ENCODE results near the gene DTL. TPM values are rescaled to one million over a fixed set of nuclear protein-coding genes. Genes with fewer than 3 reads are reported as not detected.
A peak's percentile ranks its signal among the peaks of the same experiment; 100 is the strongest.

The DTL gene
- total and polyA plus RNA-seq, 5 donors = 0.09 to 0.85 (median 0.29) TPM

- WGBS = 53% methylated on average over 3 of the region's 3 CpGs
- no peak for DNase-seq
- H3K4me3 ChIP-seq (ENCODE audit: low read length) = no peak overlapping the region
- no peaks in the 10 kb centered on the region for H3K27me3 ChIP-seq (ENCODE audit: control insufficient read depth, insufficient read depth)
- no peaks in the 10 kb centered on the region for H3K9me3 ChIP-seq (ENCODE audit: control insufficient read depth, low read length)
- intact Hi-C loops (cut with DNase I) = no loop called here
- no peak for ATAC-seq
- H3K27ac ChIP-seq (ENCODE audit: low read length) = peak overlapping the region; percentile 23
- peaks cover 10% of the 10 kb centered on the region for H3K4me1 ChIP-seq (ENCODE audit: control insufficient read depth, insufficient read depth, low read length)
Observed at GRCh38 chr1:212089560-212090163, 54.1 kb downstream of the DTL start.

- Histone ChIP-seq H3K9me3 (ENCODE audit: control insufficient read depth, low read length) (no peaks in the 10 kb centered on the region), H3K27me3 (ENCODE audit: control insufficient read depth, insufficient read depth) (no peaks in the 10 kb centered on the region), H3K4me1 (ENCODE audit: control insufficient read depth, insufficient read depth, low read length) (peaks cover 10% of the 10 kb centered on the region), H3K27ac (ENCODE audit: low read length) (no peak overlapping the region), H3K4me3 (ENCODE audit: low read length) (no peak overlapping the region)
- intact Hi-C loops (cut with DNase I) = no loop called here
- no peak for DNase-seq
- 83% methylated on average over 6 of the region's 6 CpGs for WGBS
- no peak for ATAC-seq
Observed at GRCh38 chr1:212091438-212092121, 56.0 kb downstream of the DTL start.

- no peaks in the 10 kb centered on the region for H3K27me3 ChIP-seq (ENCODE audit: control insufficient read depth, insufficient read depth)
- no peak overlapping the region for H3K4me3 ChIP-seq (ENCODE audit: low read length)
- intact Hi-C loops (cut with DNase I) = no loop called here
- no peak for ATAC-seq
- 91% methylated on average over 2 of the region's 2 CpGs for WGBS
- DNase-seq = no peak
- H3K4me1 ChIP-seq (ENCODE audit: control insufficient read depth, insufficient read depth, low read length) = no peaks in the 10 kb centered on the region
- no peaks in the 10 kb centered on the region for H3K9me3 ChIP-seq (ENCODE audit: control insufficient read depth, low read length)
- H3K27ac ChIP-seq (ENCODE audit: low read length) = no peak overlapping the region
Observed at GRCh38 chr1:212097360-212097759, 61.8 kb downstream of the DTL start.

- WGBS = 95% methylated on average over 9 of the region's 9 CpGs
- peak overlapping the region; percentile 4 for H3K27ac ChIP-seq (ENCODE audit: low read length)
- H3K4me1 ChIP-seq (ENCODE audit: control insufficient read depth, insufficient read depth, low read length) = no peaks in the 10 kb centered on the region
- intact Hi-C loops (cut with DNase I) = no loop called here
- DNase-seq (no peak), ATAC-seq (no peak)
- H3K27me3 ChIP-seq (ENCODE audit: control insufficient read depth, insufficient read depth) = no peaks in the 10 kb centered on the region
- H3K9me3 ChIP-seq (ENCODE audit: control insufficient read depth, low read length) = no peaks in the 10 kb centered on the region
- H3K4me3 ChIP-seq (ENCODE audit: low read length) = no peak overlapping the region
Observed at GRCh38 chr1:212098310-212098709, 62.8 kb downstream of the DTL start.

GRCh38 chr1:212098771-212099170, 63.2 kb downstream of the DTL start:
- H3K4me3 ChIP-seq (ENCODE audit: low read length) = no peak overlapping the region
- intact Hi-C loops (cut with DNase I) = no loop called here
- H3K9me3 ChIP-seq (ENCODE audit: control insufficient read depth, low read length) = no peaks in the 10 kb centered on the region
- peak overlapping the region; percentile 4 for H3K27ac ChIP-seq (ENCODE audit: low read length)
- no peak for DNase-seq
- no peak for ATAC-seq
- no peaks in the 10 kb centered on the region for H3K27me3 ChIP-seq (ENCODE audit: control insufficient read depth, insufficient read depth)
- 74% methylated on average over 3 of the region's 3 CpGs for WGBS
- no peaks in the 10 kb centered on the region for H3K4me1 ChIP-seq (ENCODE audit: control insufficient read depth, insufficient read depth, low read length)

GRCh38 chr1:212101251-212101650, 65.7 kb downstream of the DTL start:
- no peak overlapping the region for H3K27ac ChIP-seq (ENCODE audit: low read length)
- H3K9me3 ChIP-seq (ENCODE audit: control insufficient read depth, low read length) = no peaks in the 10 kb centered on the region
- no peak overlapping the region for H3K4me3 ChIP-seq (ENCODE audit: low read length)
- intact Hi-C loops (cut with DNase I) = no loop called here
- no peak for ATAC-seq
- H3K27me3 ChIP-seq (ENCODE audit: control insufficient read depth, insufficient read depth) = no peaks in the 10 kb centered on the region
- DNase-seq = no peak
- H3K4me1 ChIP-seq (ENCODE audit: control insufficient read depth, insufficient read depth, low read length) = no peaks in the 10 kb centered on the region

GRCh38 chr1:212101735-212102134, 66.2 kb downstream of the DTL start:
- Histone ChIP-seq H3K27me3 (ENCODE audit: control insufficient read depth, insufficient read depth) (no peaks in the 10 kb centered on the region), H3K4me1 (ENCODE audit: control insufficient read depth, insufficient read depth, low read length) (peaks cover under 1% of the 10 kb centered on the region), H3K27ac (ENCODE audit: low read length) (no peak overlapping the region), H3K4me3 (ENCODE audit: low read length) (no peak overlapping the region), H3K9me3 (ENCODE audit: control insufficient read depth, low read length) (no peaks in the 10 kb centered on the region)
- intact Hi-C loops (cut with DNase I) = no loop called here
- ATAC-seq (no peak), DNase-seq (no peak)
- 98% methylated on average over 2 of the region's 2 CpGs for WGBS

- Histone ChIP-seq H3K27ac (ENCODE audit: low read length) (no peak overlapping the region), H3K4me1 (ENCODE audit: control insufficient read depth, insufficient read depth, low read length) (peaks cover 6% of the 10 kb centered on the region), H3K4me3 (ENCODE audit: low read length) (no peak overlapping the region), H3K27me3 (ENCODE audit: control insufficient read depth, insufficient read depth) (no peaks in the 10 kb centered on the region), H3K9me3 (ENCODE audit: control insufficient read depth, low read length) (no peaks in the 10 kb centered on the region)
- peak in 1 of 2 donors; percentile 29 for ATAC-seq
- DNase-seq = no peak
- intact Hi-C loops (cut with DNase I) = no loop called here
- 44% methylated on average over 3 of the region's 3 CpGs for WGBS
Observed at GRCh38 chr1:212104586-212105325, 69.2 kb downstream of the DTL start.

GRCh38 chr1:212106286-212106792, 70.8 kb downstream of the DTL start:
- ATAC-seq (no peak), DNase-seq (no peak)
- H3K9me3 ChIP-seq (ENCODE audit: control insufficient read depth, low read length) = no peaks in the 10 kb centered on the region
- intact Hi-C loops (cut with DNase I) = no loop called here
- no peak overlapping the region for H3K4me3 ChIP-seq (ENCODE audit: low read length)
- 85% methylated on average over 1 of the region's 1 CpG for WGBS
- peaks cover 6% of the 10 kb centered on the region for H3K4me1 ChIP-seq (ENCODE audit: control insufficient read depth, insufficient read depth, low read length)
- H3K27me3 ChIP-seq (ENCODE audit: control insufficient read depth, insufficient read depth) = no peaks in the 10 kb centered on the region
- H3K27ac ChIP-seq (ENCODE audit: low read length) = no peak overlapping the region

- H3K27me3 ChIP-seq (ENCODE audit: control insufficient read depth, insufficient read depth) = no peaks in the 10 kb centered on the region
- intact Hi-C loops (cut with DNase I) = no loop called here
- DNase-seq = no peak
- peaks cover 6% of the 10 kb centered on the region for H3K4me1 ChIP-seq (ENCODE audit: control insufficient read depth, insufficient read depth, low read length)
- no peak for ATAC-seq
- H3K4me3 ChIP-seq (ENCODE audit: low read length) = no peak overlapping the region
- 67% methylated on average over 3 of the region's 3 CpGs for WGBS
- H3K9me3 ChIP-seq (ENCODE audit: control insufficient read depth, low read length) = no peaks in the 10 kb centered on the region
- no peak overlapping the region for H3K27ac ChIP-seq (ENCODE audit: low read length)
Observed at GRCh38 chr1:212107481-212107880, 71.9 kb downstream of the DTL start.

GRCh38 chr1:212108187-212108586, 72.6 kb downstream of the DTL start:
- DNase-seq (no peak), ATAC-seq (no peak)
- Histone ChIP-seq H3K9me3 (ENCODE audit: control insufficient read depth, low read length) (no peaks in the 10 kb centered on the region), H3K27me3 (ENCODE audit: control insufficient read depth, insufficient read depth) (no peaks in the 10 kb centered on the region), H3K27ac (ENCODE audit: low read length) (no peak overlapping the region), H3K4me1 (ENCODE audit: control insufficient read depth, insufficient read depth, low read length) (peaks cover 6% of the 10 kb centered on the region), H3K4me3 (ENCODE audit: low read length) (no peak overlapping the region)
- 71% methylated on average over 1 of the region's 1 CpG for WGBS
- intact Hi-C loops (cut with DNase I) = no loop called here
